Measurements from ENCODE around the gene HFE. TPM values are rescaled to one million over a fixed set of nuclear protein-coding genes. Genes with fewer than 3 reads are reported as not detected.

The HFE gene
- total RNA-seq, 1 experiment from 2014 or later = 7.8 TPM

DNA sequence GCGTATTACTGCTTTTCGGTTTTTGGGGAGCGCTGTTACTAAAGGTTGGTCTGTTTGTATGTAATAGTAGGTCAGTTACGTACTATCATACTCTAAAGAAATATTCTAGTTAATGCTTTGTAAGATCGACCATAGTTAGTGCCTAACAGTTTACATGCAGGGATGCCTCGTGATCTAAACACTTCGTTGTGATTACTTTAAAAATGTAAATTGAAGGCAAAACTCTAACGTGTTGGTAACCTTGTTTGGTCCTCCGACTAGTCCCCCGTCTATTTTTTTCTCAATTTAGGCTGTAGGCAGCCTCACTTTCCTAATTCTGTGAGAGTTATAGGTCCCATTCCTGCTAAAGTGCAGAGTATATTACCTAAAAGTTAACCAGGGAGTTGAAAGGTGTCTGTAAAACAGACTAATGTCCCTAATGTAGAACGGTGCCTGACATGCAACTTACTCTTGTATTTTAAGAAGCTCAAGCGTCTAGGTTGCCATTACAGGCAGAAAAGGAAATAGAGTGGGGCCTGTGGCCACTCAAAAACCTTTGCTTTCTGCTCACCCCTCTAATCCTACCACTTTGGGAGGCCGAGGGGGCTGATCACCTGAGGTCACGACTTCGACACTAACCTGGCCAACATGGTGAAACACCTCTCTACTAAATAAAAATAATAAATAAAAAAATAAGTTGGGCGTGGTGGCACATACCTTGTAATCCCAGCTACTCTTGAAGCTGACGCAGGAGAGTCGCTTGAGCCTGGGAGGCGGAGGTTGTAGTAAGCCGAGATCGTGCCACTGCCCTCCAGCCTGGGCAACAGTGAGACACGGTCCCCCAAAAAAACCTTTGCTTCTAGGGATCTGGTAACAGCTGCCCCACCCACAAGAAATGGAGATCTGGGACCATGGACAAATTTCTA is 37.8 kb downstream of the HFE start:
- H3K4me3 ChIP-seq (ENCODE audit: low read depth, low read length, poor library complexity, severe bottlenecking) = peak overlapping the region; percentile 81
- no TSS peak for BruUV-seq (replicated peaks)
- POLR2A ChIA-PET (ENCODE audit: low non-redundant PET) = interaction anchor here (0.6 to 4.0 kb wide), 7 partner anchors 11 to 119 kb away, joined by 3 to 62 read pairs (median 7); a partner anchor contains a TSS
- no peaks in the 10 kb centered on the region for H3K9me3 ChIP-seq (ENCODE audit: low read depth, low read length, poor library complexity, severe bottlenecking)
- DNase-seq (ENCODE audit: low spot score) = no peak
- intact Hi-C loops (cut with micrococcal nuclease; ENCODE audit: unreplicated experiment) = loop anchor here (5.0 kb wide), 2 partner anchors 32 to 72 kb away; a partner anchor contains a TSS
- CTCF ChIA-PET = no interaction called here
- peaks cover 4% of the 10 kb centered on the region for H3K4me1 ChIP-seq (ENCODE audit: insufficient read depth, low read length, poor library complexity, severe bottlenecking)
- TF ChIP-seq EZH2 (IDR thresholded peaks at IDR 0.05; ENCODE audit: borderline replicate concordance, low read depth, low read length, poor library complexity, severe bottlenecking) (no peak), CTCF (conservative IDR thresholded peaks at IDR 0.05; ENCODE audit: low read depth, low read length) (no peak)
- H3K36me3 ChIP-seq (ENCODE audit: insufficient read depth, low read length, poor library complexity, severe bottlenecking) = peaks cover 11% of the 10 kb centered on the region
- H3K27ac ChIP-seq (ENCODE audit: low read depth, low read length, poor library complexity, severe bottlenecking) = peak overlapping the region; percentile 91
- no peaks in the 10 kb centered on the region for H3K27me3 ChIP-seq (replicated peaks; ENCODE audit: insufficient read depth, low read depth, low read length, poor library complexity)

GRCh38 chr6:26126394-26127235 is 39.4 kb downstream of the HFE start:
- intact Hi-C loops (cut with micrococcal nuclease; ENCODE audit: unreplicated experiment) = no loop called here
- Histone ChIP-seq H3K9me3 (ENCODE audit: low read depth, low read length, poor library complexity, severe bottlenecking) (no peaks in the 10 kb centered on the region), H3K4me1 (ENCODE audit: insufficient read depth, low read length, poor library complexity, severe bottlenecking) (peaks cover 15% of the 10 kb centered on the region), H3K27ac (ENCODE audit: low read depth, low read length, poor library complexity, severe bottlenecking) (peak overlapping the region; percentile 91), H3K27me3 (replicated peaks; ENCODE audit: insufficient read depth, low read depth, low read length, poor library complexity) (no peaks in the 10 kb centered on the region), H3K36me3 (ENCODE audit: insufficient read depth, low read length, poor library complexity, severe bottlenecking) (peaks cover 11% of the 10 kb centered on the region), H3K4me3 (ENCODE audit: low read depth, low read length, poor library complexity, severe bottlenecking) (peak overlapping the region; percentile 81)
- no peak for TF ChIP-seq CTCF (conservative IDR thresholded peaks at IDR 0.05; ENCODE audit: low read depth, low read length)
- TF ChIP-seq EZH2 (IDR thresholded peaks at IDR 0.05; ENCODE audit: borderline replicate concordance, low read depth, low read length, poor library complexity, severe bottlenecking) = no peak
- ChIA-PET CTCF (no interaction called here), POLR2A (ENCODE audit: low non-redundant PET) (interaction anchor here (0.5 to 4.0 kb wide), 5 partner anchors 17 to 90 kb away, joined by 4 to 62 read pairs (median 5); a partner anchor contains a TSS)
- TSS peak; percentile 20 for BruUV-seq (replicated peaks)
- DNase-seq (ENCODE audit: low spot score) = no peak

DNA sequence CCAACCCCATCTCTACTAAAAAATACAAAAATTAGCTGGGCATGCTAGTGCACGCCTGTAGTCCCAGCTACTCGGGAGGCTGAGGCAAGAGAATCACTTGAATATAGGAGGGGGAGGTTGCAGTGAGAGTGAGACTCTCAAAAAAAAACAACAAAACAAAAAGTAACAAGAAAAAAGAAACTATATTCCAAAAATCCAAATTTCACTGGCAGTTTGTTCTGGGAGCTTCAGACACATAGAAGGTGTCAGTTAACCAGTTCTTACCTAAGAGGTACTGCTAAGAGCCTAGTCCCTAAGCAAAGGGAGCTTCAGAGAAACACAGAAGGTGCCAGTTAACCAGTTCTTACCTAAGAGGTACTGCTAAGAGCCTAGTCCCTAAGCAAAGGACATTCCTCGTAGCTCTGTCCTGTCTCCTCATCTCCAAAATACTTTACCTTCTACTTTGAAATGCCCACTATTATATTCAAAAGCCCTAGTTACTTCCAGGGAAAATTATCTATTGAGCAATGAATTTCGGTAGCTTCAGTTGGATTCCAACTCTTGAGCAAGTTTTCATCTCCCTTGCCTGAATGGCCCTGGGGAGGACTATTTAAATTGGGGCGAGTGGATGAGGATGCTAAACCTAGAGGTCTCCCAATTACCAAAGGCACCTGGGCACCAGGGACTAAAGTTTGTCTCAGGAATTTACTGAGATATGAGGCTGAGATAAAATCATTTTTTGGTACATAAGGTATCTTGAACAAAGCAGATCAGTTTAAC is 41.0 kb downstream of the HFE start:
- Histone ChIP-seq H3K4me3 (ENCODE audit: low read depth, low read length, poor library complexity, severe bottlenecking) (peak overlapping the region; percentile 81), H3K27ac (ENCODE audit: low read depth, low read length, poor library complexity, severe bottlenecking) (peak overlapping the region; percentile 91), H3K36me3 (ENCODE audit: insufficient read depth, low read length, poor library complexity, severe bottlenecking) (peaks cover 11% of the 10 kb centered on the region), H3K27me3 (replicated peaks; ENCODE audit: insufficient read depth, low read depth, low read length, poor library complexity) (no peaks in the 10 kb centered on the region), H3K4me1 (ENCODE audit: insufficient read depth, low read length, poor library complexity, severe bottlenecking) (peaks cover 23% of the 10 kb centered on the region), H3K9me3 (ENCODE audit: low read depth, low read length, poor library complexity, severe bottlenecking) (no peaks in the 10 kb centered on the region)
- no TSS peak for BruUV-seq (replicated peaks)
- intact Hi-C loops (cut with micrococcal nuclease; ENCODE audit: unreplicated experiment) = no loop called here
- CTCF ChIA-PET = no interaction called here
- DNase-seq (ENCODE audit: low spot score) = no peak
- TF ChIP-seq CTCF (conservative IDR thresholded peaks at IDR 0.05; ENCODE audit: low read depth, low read length) = no peak
- TF ChIP-seq EZH2 (IDR thresholded peaks at IDR 0.05; ENCODE audit: borderline replicate concordance, low read depth, low read length, poor library complexity, severe bottlenecking) = no peak
- POLR2A ChIA-PET (ENCODE audit: low non-redundant PET) = interaction anchor here (0.7 to 1.0 kb wide), 2 partner anchors 28 to 30 kb away, joined by 3 read pairs; a partner anchor contains a TSS

Measured in A673 (cell line).